ENCODE data around the gene TMEM80.
"Not testable (repeated sequence)": the region's sequence is repeated elsewhere in the genome, so short reads cannot be mapped to it uniquely, and the experiment has no call there.

The TMEM80 gene

GRCh38 chr11:695538-696248, at the start of gene TMEM80:
TSS of gene TMEM80 (plus strand) at chr11:695816. CDS start at chr11:695828, 12 bp downstream.
- no peak for TF ChIP-seq CTCF (IDR thresholded peaks at IDR 0.05; ENCODE audit: low read depth, low read length)
- H3K4me3 ChIP-seq (ENCODE audit: low read depth, low read length) = peak within 1 kb of the TSS; percentile 80
- in situ Hi-C loops (cut with HindIII; ENCODE audit: low sequenced_read_pairs) = no loop called here
- peak; percentile 99 for DNase-seq (ENCODE audit: low read depth, low spot score)

GRCh38 chr11:646214-646613, 49.4 kb upstream of the TMEM80 start:
- in situ Hi-C loops (cut with HindIII; ENCODE audit: low sequenced_read_pairs) = no loop called here
- no peak for TF ChIP-seq CTCF (IDR thresholded peaks at IDR 0.05; ENCODE audit: low read depth, low read length)
- no peak overlapping the region for H3K4me3 ChIP-seq (ENCODE audit: low read depth, low read length)
- DNase-seq (ENCODE audit: low read depth, low spot score) = no peak

- in situ Hi-C loops (cut with HindIII; ENCODE audit: low sequenced_read_pairs); DNase-seq (ENCODE audit: low read depth, low spot score): not testable (repeated sequence)
Observed at GRCh38 chr11:647672-648158, 47.9 kb upstream of the TMEM80 start.

GRCh38 chr11:650482-650881, 45.1 kb upstream of the TMEM80 start:
- in situ Hi-C loops (cut with HindIII; ENCODE audit: low sequenced_read_pairs) = no loop called here

More at GRCh38 chr11:647672-648158, 47.9 kb upstream of the TMEM80 start:
- H3K4me3 ChIP-seq (ENCODE audit: low read depth, low read length) = not testable (repeated sequence)

GRCh38 chr11:653136-653535, 42.5 kb upstream of the TMEM80 start:
- in situ Hi-C loops (cut with HindIII; ENCODE audit: low sequenced_read_pairs); H3K4me3 ChIP-seq (ENCODE audit: low read depth, low read length); DNase-seq (ENCODE audit: low read depth, low spot score): not testable (repeated sequence)

More at GRCh38 chr11:650482-650881, 45.1 kb upstream of the TMEM80 start:
- no peak overlapping the region for H3K4me3 ChIP-seq (ENCODE audit: low read depth, low read length)
- DNase-seq (ENCODE audit: low read depth, low spot score) = no peak
- TF ChIP-seq CTCF (IDR thresholded peaks at IDR 0.05; ENCODE audit: low read depth, low read length) = no peak

GRCh38 chr11:653837-654236, 41.8 kb upstream of the TMEM80 start:
- in situ Hi-C loops (cut with HindIII; ENCODE audit: low sequenced_read_pairs) = no loop called here
- no peak for DNase-seq (ENCODE audit: low read depth, low spot score)
- no peak for TF ChIP-seq CTCF (IDR thresholded peaks at IDR 0.05; ENCODE audit: low read depth, low read length)
- H3K4me3 ChIP-seq (ENCODE audit: low read depth, low read length) = no peak overlapping the region

GRCh38 chr11:654444-654843, 41.2 kb upstream of the TMEM80 start:
- DNase-seq (ENCODE audit: low read depth, low spot score); in situ Hi-C loops (cut with HindIII; ENCODE audit: low sequenced_read_pairs): not testable (repeated sequence)

GRCh38 chr11:655036-655726, 40.4 kb upstream of the TMEM80 start:
- no peak overlapping the region for H3K4me3 ChIP-seq (ENCODE audit: low read depth, low read length)
- DNase-seq (ENCODE audit: low read depth, low spot score) = no peak
- no peak for TF ChIP-seq CTCF (IDR thresholded peaks at IDR 0.05; ENCODE audit: low read depth, low read length)
- in situ Hi-C loops (cut with HindIII; ENCODE audit: low sequenced_read_pairs) = no loop called here

More at GRCh38 chr11:654444-654843, 41.2 kb upstream of the TMEM80 start:
- not testable (repeated sequence) for H3K4me3 ChIP-seq (ENCODE audit: low read depth, low read length)

Measured in astrocyte of the spinal cord (primary cell).